OCI-LY3 (cell line): ENCODE data around the gene RAB34.

Experiments used
- H2AFZ ChIP-seq: fragments of 200-600, 300-600 bp; shearing (Covaris generic); 2 replicates; pipeline ENCODE4 v1.6.0; 2014; ENCODE audit warnings: antibody characterized with exemption, low read depth, low read length
- H3K27ac ChIP-seq: fragments of 200-600, 300-600 bp; sonication (generic); 2 replicates; pipeline ENCODE4 v1.5.1; 2014; ENCODE audit warnings: mild to moderate bottlenecking, low read length, moderate library complexity, mixed read lengths
- H3K27me3 ChIP-seq: fragments of 200-600, 300-600 bp; sonication (generic); 2 replicates; pipeline ENCODE4 v1.6.1; 2014; ENCODE audit warnings: low read depth, low read length, mixed read lengths
- H3K36me3 ChIP-seq: fragments of 200-600, 300-600 bp; sonication (generic); replicated peaks from 2 replicates; pipeline ENCODE3; 2014; ENCODE audit warnings: low read depth, low read length, mixed read lengths
- H3K4me1 ChIP-seq: fragments of 300-600, 200-600 bp; sonication (generic); 2 replicates; pipeline ENCODE4 v1.6.1; 2014; ENCODE audit warnings: low read length, mixed read lengths
- H3K4me2 ChIP-seq: fragments of 200-600, 300-600 bp; sonication (generic); 2 replicates; pipeline ENCODE4 v1.6.1; 2014; ENCODE audit warnings: low read length, mixed read lengths
- H3K4me3 ChIP-seq: fragments of 300-600, 200-600 bp; sonication (generic); 2 replicates; pipeline ENCODE4 v1.5.1; 2014; ENCODE audit warnings: antibody characterized with exemption, mild to moderate bottlenecking, low read length, moderate library complexity
- H3K79me2 ChIP-seq: fragments of 300-600, 200-600 bp; shearing (Covaris generic); 2 replicates; pipeline ENCODE4 v1.6.1; 2014; ENCODE audit warnings: mild to moderate bottlenecking, low read length, mixed read lengths
- H3K9ac ChIP-seq: fragments of 300-600, 200-600 bp; shearing (Covaris generic); 2 replicates; pipeline ENCODE4 v1.6.0; 2014; ENCODE audit warnings: mild to moderate bottlenecking, low read length, moderate library complexity
- H3K9me3 ChIP-seq: fragments of 200-600, 300-600 bp; shearing (Covaris generic); 2 replicates; pipeline ENCODE4 v1.6.1; 2014; ENCODE audit warnings: low read length, mixed read lengths; ENCODE audit not compliant: insufficient read depth
- H4K20me1 ChIP-seq: fragments of 200-600, 300-600 bp; sonication (generic); 2 replicates; pipeline ENCODE4 v1.6.1; 2016; ENCODE audit warnings: low read length, mixed read lengths; ENCODE audit not compliant: insufficient read depth
- EZH2phosphoT487 ChIP-seq: fragments of 200-600 bp; shearing (Covaris generic); IDR thresholded peaks from 2 replicates; pipeline ENCODE4 v1.6.1; 2018; ENCODE audit warnings: antibody characterized with exemption, mixed run types, low read depth
- TF ChIP-seq, protein P1 (sequence below): fragments of 200-600, 300-600 bp; sonication (generic); IDR thresholded peaks from 2 replicates; pipeline ENCODE4 v1.5.1; 2014; ENCODE audit warnings: antibody characterized with exemption, low read length, low read depth

The RAB34 gene

DNA sequence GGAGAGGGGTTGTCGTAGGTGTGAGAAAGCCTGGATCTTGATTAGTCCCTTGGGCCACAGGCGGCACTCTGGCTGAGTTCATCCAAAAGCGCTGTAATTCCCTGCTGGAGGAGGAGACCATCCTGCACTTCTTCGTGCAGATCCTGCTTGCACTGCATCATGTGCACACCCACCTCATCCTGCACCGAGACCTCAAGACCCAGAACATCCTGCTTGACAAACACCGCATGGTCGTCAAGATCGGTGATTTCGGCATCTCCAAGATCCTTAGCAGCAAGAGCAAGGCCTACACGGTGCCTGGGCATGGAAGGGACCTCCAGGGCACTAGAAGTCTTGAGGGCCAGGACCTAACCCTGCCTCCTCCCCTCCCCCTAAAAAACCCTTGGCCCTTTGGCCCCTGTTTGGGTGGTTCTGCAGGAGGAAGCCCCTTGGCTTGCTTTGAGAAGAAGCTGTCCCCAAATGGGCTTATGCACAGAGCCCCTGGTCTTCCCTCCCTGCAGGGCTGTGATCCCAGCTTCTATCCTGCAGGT is 17.1 kb upstream of the RAB34 start:
- H3K36me3 ChIP-seq = peaks cover 30% of the 10 kb centered on the region
- H2AFZ ChIP-seq = no peak overlapping the region
- no peak for TF ChIP-seq EZH2phosphoT487
- TF ChIP-seq, protein P1, sequence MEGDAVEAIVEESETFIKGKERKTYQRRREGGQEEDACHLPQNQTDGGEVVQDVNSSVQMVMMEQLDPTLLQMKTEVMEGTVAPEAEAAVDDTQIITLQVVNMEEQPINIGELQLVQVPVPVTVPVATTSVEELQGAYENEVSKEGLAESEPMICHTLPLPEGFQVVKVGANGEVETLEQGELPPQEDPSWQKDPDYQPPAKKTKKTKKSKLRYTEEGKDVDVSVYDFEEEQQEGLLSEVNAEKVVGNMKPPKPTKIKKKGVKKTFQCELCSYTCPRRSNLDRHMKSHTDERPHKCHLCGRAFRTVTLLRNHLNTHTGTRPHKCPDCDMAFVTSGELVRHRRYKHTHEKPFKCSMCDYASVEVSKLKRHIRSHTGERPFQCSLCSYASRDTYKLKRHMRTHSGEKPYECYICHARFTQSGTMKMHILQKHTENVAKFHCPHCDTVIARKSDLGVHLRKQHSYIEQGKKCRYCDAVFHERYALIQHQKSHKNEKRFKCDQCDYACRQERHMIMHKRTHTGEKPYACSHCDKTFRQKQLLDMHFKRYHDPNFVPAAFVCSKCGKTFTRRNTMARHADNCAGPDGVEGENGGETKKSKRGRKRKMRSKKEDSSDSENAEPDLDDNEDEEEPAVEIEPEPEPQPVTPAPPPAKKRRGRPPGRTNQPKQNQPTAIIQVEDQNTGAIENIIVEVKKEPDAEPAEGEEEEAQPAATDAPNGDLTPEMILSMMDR = no peak
- H4K20me1 ChIP-seq = no peaks in the 10 kb centered on the region
- peaks cover 58% of the 10 kb centered on the region for H3K4me1 ChIP-seq
- H3K27me3 ChIP-seq = no peaks in the 10 kb centered on the region
- H3K4me2 ChIP-seq = no peak overlapping the region
- no peak overlapping the region for H3K9ac ChIP-seq
- H3K9me3 ChIP-seq = no peaks in the 10 kb centered on the region
- peaks cover 13% of the 10 kb centered on the region for H3K79me2 ChIP-seq
- peak overlapping the region; percentile 28; the same call in 1 of the 2 replicates for H3K27ac ChIP-seq
- H3K4me3 ChIP-seq = no peak overlapping the region

DNA sequence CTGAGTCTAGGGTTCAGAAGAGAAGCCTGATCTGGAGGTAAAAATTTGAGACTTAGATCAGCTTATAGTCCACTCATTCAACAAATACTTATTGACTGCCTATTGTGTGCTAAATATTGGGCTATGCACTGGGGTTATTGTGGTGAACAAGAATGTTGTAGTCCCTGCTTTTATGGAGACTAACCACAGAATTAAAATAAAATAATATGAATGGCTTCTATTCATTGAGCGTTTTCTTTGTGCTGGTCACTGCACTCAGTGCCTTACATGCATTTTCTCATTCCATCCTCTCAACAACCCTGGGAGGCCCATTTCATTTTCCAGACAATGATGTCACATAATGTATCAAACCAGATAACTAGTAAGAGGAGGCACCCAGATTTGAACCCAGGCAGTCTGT is 15.7 kb upstream of the RAB34 start:
- peaks cover 54% of the 10 kb centered on the region for H3K4me1 ChIP-seq
- H3K4me2 ChIP-seq = no peak overlapping the region
- TF ChIP-seq, protein P1 = no peak
- TF ChIP-seq EZH2phosphoT487 = no peak
- H3K9me3 ChIP-seq = no peaks in the 10 kb centered on the region
- no peak overlapping the region for H2AFZ ChIP-seq
- no peak overlapping the region for H3K9ac ChIP-seq
- peaks cover 24% of the 10 kb centered on the region for H3K36me3 ChIP-seq
- no peaks in the 10 kb centered on the region for H4K20me1 ChIP-seq
- H3K27me3 ChIP-seq = no peaks in the 10 kb centered on the region
- H3K79me2 ChIP-seq = peaks cover 12% of the 10 kb centered on the region
- H3K4me3 ChIP-seq = no peak overlapping the region
- peak overlapping the region; percentile 11; the same call in 1 of the 2 replicates for H3K27ac ChIP-seq

DNA sequence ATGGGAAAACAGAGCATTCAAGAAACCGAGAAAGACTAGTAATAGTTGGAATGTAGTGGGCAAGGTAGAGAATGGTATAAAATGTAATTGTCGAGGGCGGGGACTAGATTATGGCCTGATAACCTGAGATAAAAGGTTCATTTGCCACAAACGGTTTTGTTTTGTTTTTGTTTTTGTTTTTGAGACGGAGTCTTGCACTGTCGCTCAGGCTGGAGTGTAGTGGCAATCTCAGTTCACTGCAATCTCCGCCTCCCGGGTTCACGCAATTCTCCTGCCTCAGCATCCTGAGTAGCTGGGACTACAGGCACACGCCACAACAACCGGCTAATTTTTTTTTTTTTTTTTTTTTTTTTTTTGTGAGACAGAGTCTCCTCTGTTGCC is 12.3 kb upstream of the RAB34 start:
- Histone ChIP-seq H3K9ac (no peak overlapping the region), H3K4me2 (no peak overlapping the region), H4K20me1 (no peaks in the 10 kb centered on the region; the same call in 1 of the 2 replicates)

DNA sequence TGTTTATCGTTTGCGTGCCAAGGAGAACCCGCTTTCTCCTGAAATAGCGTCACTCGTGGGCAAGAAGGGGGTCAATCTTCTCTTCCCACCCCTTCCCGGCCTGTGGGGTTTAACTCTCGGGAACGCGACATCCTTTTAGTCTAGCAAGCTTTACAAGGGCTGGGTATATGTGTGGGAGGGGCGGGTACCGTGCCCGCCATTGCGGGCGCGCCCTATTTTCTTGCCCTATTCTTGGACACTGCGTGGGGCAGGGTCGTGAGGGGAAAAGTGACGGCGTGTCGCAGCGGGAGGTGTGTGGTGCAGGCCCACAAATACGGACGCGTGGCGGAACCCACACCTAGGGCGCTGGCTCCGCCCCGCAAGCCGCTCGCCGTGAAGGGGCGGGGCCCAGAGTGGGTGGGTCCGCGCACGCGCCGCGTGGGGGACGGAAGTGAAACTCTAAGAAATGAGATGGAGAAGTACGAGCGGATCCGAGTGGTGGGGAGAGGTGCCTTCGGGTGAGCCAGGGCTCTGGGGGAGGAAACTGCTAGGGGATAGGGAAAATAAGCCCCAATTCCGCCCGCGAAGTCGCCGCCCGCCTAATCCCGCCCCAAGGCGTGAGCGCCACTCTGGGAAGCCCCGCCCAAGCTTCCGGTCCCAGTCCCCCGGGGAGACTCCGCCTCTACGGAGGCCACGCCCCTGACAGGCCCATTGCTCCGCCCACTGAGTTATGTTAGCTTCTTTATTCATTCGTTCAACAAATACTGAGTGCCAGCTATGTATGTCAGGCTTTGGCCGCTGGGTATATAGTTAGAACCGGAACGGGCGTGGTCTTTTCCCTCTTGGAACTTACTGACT is 10.9 kb upstream of the RAB34 start, which contains the start of gene NEK8:
Gene NEK8 (plus strand): TSS at position 425 of the 837 bp plus-strand sequence. CDS start 26 bp downstream, at position 451.
- H3K27ac ChIP-seq = peak within 1 kb of the TSS; percentile 100
- peak within 1 kb of the TSS; percentile 100 for H3K4me2 ChIP-seq
- peak within 1 kb of the TSS; percentile 93 for H3K4me3 ChIP-seq
- TF ChIP-seq, protein P1 = no peak
- no peak for TF ChIP-seq EZH2phosphoT487
- peaks cover 27% of the 10 kb centered on the region for H3K79me2 ChIP-seq
- no peaks in the 10 kb centered on the region for H3K27me3 ChIP-seq
- H3K4me1 ChIP-seq = peaks cover 47% of the 10 kb centered on the region
- peaks cover 11% of the 10 kb centered on the region for H4K20me1 ChIP-seq
- peaks cover 14% of the 10 kb centered on the region for H3K36me3 ChIP-seq
- no peaks in the 10 kb centered on the region for H3K9me3 ChIP-seq
- peak within 1 kb of the TSS; percentile 100 for H3K9ac ChIP-seq
- H2AFZ ChIP-seq = no peak within 1 kb of the TSS

More for the DNA sequence above, 12.3 kb upstream of the RAB34 start:
- H3K27ac ChIP-seq = peak overlapping the region; percentile 100
- no peak overlapping the region; the same call in 1 of the 2 replicates for H3K4me3 ChIP-seq
- peaks cover 49% of the 10 kb centered on the region for H3K4me1 ChIP-seq
- H3K36me3 ChIP-seq = peaks cover 16% of the 10 kb centered on the region
- peaks cover 14% of the 10 kb centered on the region for H3K79me2 ChIP-seq
- TF ChIP-seq, protein P1 = no peak
- no peak for TF ChIP-seq EZH2phosphoT487
- no peaks in the 10 kb centered on the region for H3K9me3 ChIP-seq
- H2AFZ ChIP-seq = no peak overlapping the region
- H3K27me3 ChIP-seq = no peaks in the 10 kb centered on the region
